ENCODE data around the gene NDUFB4.

- TF ChIP-seq POLR2AphosphoS5 (IDR thresholded peaks at IDR 0.05) (no peak), CTCF (IDR thresholded peaks at IDR 0.05) (no peak)
These were observed 19.9 kb downstream of the NDUFB4 start for GRCh38 chr3:120615847-120616609.
